GM12801 (cell line): ENCODE data around the gene TTC19.

Source experiments
- CTCF ChIP-seq: IDR thresholded peaks from one replicate; pipeline ENCODE4 v1.5.1; 2011; ENCODE audit warnings: control low read depth; ENCODE audit not compliant: insufficient read length; ENCODE audit errors: extremely low read depth

TTC19 gene

GRCh38 chr17:15999141-15999973, at the start of gene TTC19, which contains the start of gene ZSWIM7:
TSS of gene TTC19 (plus strand) at chr17:15999824. CDS start at chr17:15999849, 25 bp downstream.
TSS of gene ZSWIM7 (minus strand) at chr17:15999704. CDS start at chr17:15999594, 110 bp downstream.
- no peak for TF ChIP-seq CTCF

- TF ChIP-seq CTCF, result no peak
Measured at GRCh38 chr17:15951368-15952047, 48.1 kb upstream of the TTC19 start.

GRCh38 chr17:15952048-15952532, 47.5 kb upstream of the TTC19 start:
- TF ChIP-seq CTCF, result no peak

- no peak for TF ChIP-seq CTCF
Measured at GRCh38 chr17:15952916-15953790, 46.5 kb upstream of the TTC19 start.

GRCh38 chr17:15954222-15954621, 45.4 kb upstream of the TTC19 start:
- TF ChIP-seq CTCF, result no peak

- no peak for TF ChIP-seq CTCF
Measured at GRCh38 chr17:15955793-15956541, 43.7 kb upstream of the TTC19 start.
